Measurements from ENCODE around the gene SYP. TPM values are rescaled to one million over a fixed set of nuclear protein-coding genes. Genes with fewer than 3 reads are reported as not detected.
"Not testable (repeated sequence)": the region's sequence is repeated elsewhere in the genome, so short reads cannot be mapped to it uniquely, and the experiment has no call there.

The SYP gene
- total RNA-seq, 3 donors from 2014 or later: 1.0 to 2.7 (median 1.3) TPM

GRCh38 chrX:49176421-49177326, 23.3 kb downstream of the SYP start:
- no peak for DNase-seq (ENCODE audit: low spot score in 2 of 2)
- intact Hi-C loops (cut with DNase I; ENCODE audit: low total_unique reads): loop anchor here (5.0 kb wide), 1 partner anchor 79 kb away; no protein-coding TSS in a partner anchor

GRCh38 chrX:49175435-49176274, 24.3 kb downstream of the SYP start:
- no peak overlapping the region for H3K4me3 ChIP-seq
- no peak for DNase-seq (ENCODE audit: low spot score in 2 of 2)
- no peaks in the 10 kb centered on the region for H3K36me3 ChIP-seq
- intact Hi-C loops (cut with DNase I; ENCODE audit: low total_unique reads): loop anchor here (5.0 kb wide), 1 partner anchor 78 kb away; no protein-coding TSS in a partner anchor
- no peak for TF ChIP-seq CTCF (IDR thresholded peaks at IDR 0.05)
- no peak for TF ChIP-seq POLR2AphosphoS5 (IDR thresholded peaks at IDR 0.05)
- TF ChIP-seq POLR2A (IDR thresholded peaks at IDR 0.05): no peak
- H3K4me1 ChIP-seq: no peaks in the 10 kb centered on the region
- H3K27ac ChIP-seq: peak overlapping the region in 1 of 2 donors; percentile 12
- H3K27me3 ChIP-seq: peaks cover 0 to 14% of the 10 kb centered on the region in 2 donors
- H3K9me3 ChIP-seq: no peaks in the 10 kb centered on the region

More at GRCh38 chrX:49176421-49177326, 23.3 kb downstream of the SYP start:
- Histone ChIP-seq H3K27ac (peak overlapping the region in 1 of 2 donors; percentile 32), H3K27me3 (peaks cover 0 to 14% of the 10 kb centered on the region in 2 donors), H3K36me3 (no peaks in the 10 kb centered on the region), H3K4me3 (no peak overlapping the region), H3K4me1 (no peaks in the 10 kb centered on the region), H3K9me3 (no peaks in the 10 kb centered on the region)
- no peak for TF ChIP-seq CTCF (IDR thresholded peaks at IDR 0.05)

- Histone ChIP-seq H3K4me3 (no peak overlapping the region), H3K36me3 (no peaks in the 10 kb centered on the region), H3K27ac (no peak overlapping the region)
These were observed 25.3 kb downstream of the SYP start for GRCh38 chrX:49174723-49175122.

GRCh38 chrX:49173544-49173943, 26.4 kb downstream of the SYP start:
- H3K9me3 ChIP-seq; H3K4me3 ChIP-seq; intact Hi-C loops (cut with DNase I; ENCODE audit: low total_unique reads); DNase-seq (ENCODE audit: low spot score in 2 of 2); H3K36me3 ChIP-seq; H3K4me1 ChIP-seq: not testable (repeated sequence)
- Histone ChIP-seq H3K27me3 (peaks cover 0 to 14% of the 10 kb centered on the region in 2 donors), H3K27ac (peak overlapping the region in 1 of 2 donors; percentile 85)

More at GRCh38 chrX:49174723-49175122, 25.3 kb downstream of the SYP start:
- Histone ChIP-seq H3K9me3 (no peaks in the 10 kb centered on the region), H3K4me1 (no peaks in the 10 kb centered on the region), H3K27me3 (peaks cover 0 to 14% of the 10 kb centered on the region in 2 donors)
- no peak for DNase-seq (ENCODE audit: low spot score in 2 of 2)
- intact Hi-C loops (cut with DNase I; ENCODE audit: low total_unique reads): loop anchor here (5.0 kb wide), 1 partner anchor 77 kb away; no protein-coding TSS in a partner anchor
- TF ChIP-seq POLR2AphosphoS5 (IDR thresholded peaks at IDR 0.05) (no peak), POLR2A (IDR thresholded peaks at IDR 0.05) (no peak), CTCF (IDR thresholded peaks at IDR 0.05) (no peak)

GRCh38 chrX:49172280-49172780, 27.7 kb downstream of the SYP start:
- DNase-seq (ENCODE audit: low spot score in 2 of 2): peak in 1 of 2 donors; percentile 63
- peak overlapping the region; percentile 55 to 66 (median 62) for H3K4me3 ChIP-seq
- peaks cover 0 to 14% of the 10 kb centered on the region in 2 donors for H3K27me3 ChIP-seq
- no peaks in the 10 kb centered on the region for H3K9me3 ChIP-seq
- TF ChIP-seq POLR2A (IDR thresholded peaks at IDR 0.05) (no peak), CTCF (IDR thresholded peaks at IDR 0.05) (no peak), POLR2AphosphoS5 (IDR thresholded peaks at IDR 0.05) (peak in 1 of 3 donors; percentile 19)
- H3K27ac ChIP-seq: peak overlapping the region; percentile 84 to 85
- intact Hi-C loops (cut with DNase I; ENCODE audit: low total_unique reads): no loop called here
- no peaks in the 10 kb centered on the region for H3K4me1 ChIP-seq
- no peaks in the 10 kb centered on the region for H3K36me3 ChIP-seq

Measured in breast epithelium (tissue), 4 donors.